SK-N-SH treated with all-trans-retinoic acid at 6 μM for 48 hours (cell line): Measurements from ENCODE around the gene ARHGEF12.

ENCODE experiments used
- ATAC-seq: fragments of 200-7000 bp; cut with Tn5 transposase; 3 replicates; pipeline ENCODE4 v1.9.1; 2020; ENCODE audit warnings: mild to moderate bottlenecking, moderate library complexity
- ARNTL ChIP-seq: fragments of 450-650 bp; formaldehyde crosslinking; IDR thresholded peaks from 2 replicates; pipeline ENCODE4 v1.5.0; 2020; ENCODE audit warnings: low read depth, mild to moderate bottlenecking, moderate library complexity, borderline replicate concordance
- BACH2 ChIP-seq: fragments of 250-450 bp; sonication (Bioruptor Pico); IDR thresholded peaks from 2 replicates; pipeline ENCODE4 v1.9.0; 2021; ENCODE audit warnings: mild to moderate bottlenecking, borderline replicate concordance
- CSDC2 ChIP-seq: fragments of 250-450 bp; sonication (Bioruptor Pico); IDR thresholded peaks from 2 replicates; pipeline ENCODE4 v1.5.0; 2020; ENCODE audit warnings: mild to moderate bottlenecking, moderate library complexity
- CSRNP3 ChIP-seq: fragments of 250-450 bp; sonication (Bioruptor Pico); IDR thresholded peaks from 2 replicates; pipeline ENCODE4 v1.5.1; 2021; ENCODE audit warnings: mild to moderate bottlenecking, moderate library complexity
- ESRRG ChIP-seq: fragments of 250-450 bp; sonication (Bioruptor Pico); IDR thresholded peaks from 2 replicates; pipeline ENCODE4 v1.6.1; 2021; ENCODE audit warnings: mild to moderate bottlenecking
- GLIS3 ChIP-seq: fragments of 250-450 bp; sonication (Bioruptor Pico); IDR thresholded peaks from 2 replicates; pipeline ENCODE4 v1.5.0; 2020; ENCODE audit warnings: mild to moderate bottlenecking, moderate library complexity
- ISL1 ChIP-seq: fragments of 250-450 bp; sonication (Bioruptor Pico); IDR thresholded peaks from 2 replicates; pipeline ENCODE4 v2.1.2; 2022; ENCODE audit warnings: mild to moderate bottlenecking, moderate library complexity
- OSR1 ChIP-seq: fragments of 250-450 bp; sonication (Bioruptor Pico); IDR thresholded peaks from 2 replicates; pipeline ENCODE4 v1.8.0; 2022; ENCODE audit warnings: moderate library complexity, mild to moderate bottlenecking, inconsistent platforms
- PATZ1 ChIP-seq: fragments of 250-450 bp; sonication (Bioruptor Pico); IDR thresholded peaks from 2 replicates; pipeline ENCODE4 v1.8.0; 2020; ENCODE audit warnings: mild to moderate bottlenecking, moderate library complexity, borderline replicate concordance
- POU6F1 ChIP-seq: fragments of 250-450 bp; sonication (Bioruptor Pico); IDR thresholded peaks from 2 replicates; pipeline ENCODE4 v1.8.0; 2021; ENCODE audit warnings: low read depth, mild to moderate bottlenecking, moderate library complexity, borderline replicate concordance
- PPARA ChIP-seq: fragments of 250-450 bp; sonication (Bioruptor Pico); IDR thresholded peaks from 2 replicates; pipeline ENCODE4 v1.5.0; 2020; ENCODE audit warnings: mild to moderate bottlenecking, borderline replicate concordance
- RARB ChIP-seq: fragments of 250-450 bp; sonication (Bioruptor Pico); IDR thresholded peaks from 2 replicates; pipeline ENCODE4 v1.8.0; 2021; ENCODE audit warnings: mild to moderate bottlenecking, moderate library complexity
- SNAI2 ChIP-seq: fragments of 250-450 bp; sonication (Bioruptor Pico); IDR thresholded peaks from 2 replicates; pipeline ENCODE4 v1.5.0; 2020; ENCODE audit warnings: mild to moderate bottlenecking, moderate library complexity
- TCF4 ChIP-seq: fragments of 250-450 bp; sonication (Bioruptor Pico); IDR thresholded peaks from 2 replicates; pipeline ENCODE4 v1.8.0; 2021; ENCODE audit warnings: mild to moderate bottlenecking, moderate library complexity, borderline replicate concordance
- TOX ChIP-seq: fragments of 250-450 bp; sonication (Bioruptor Pico); IDR thresholded peaks from 2 replicates; pipeline ENCODE4 v1.8.0; 2021; ENCODE audit warnings: mild to moderate bottlenecking, moderate library complexity, borderline replicate concordance
- TSHZ2 ChIP-seq: fragments of 250-450 bp; sonication (Bioruptor Pico); IDR thresholded peaks from 2 replicates; pipeline ENCODE4 v1.5.0; 2020; ENCODE audit warnings: mild to moderate bottlenecking, moderate library complexity
- ZC3H10 ChIP-seq: fragments of 250-450 bp; sonication (Bioruptor Pico); IDR thresholded peaks from 2 replicates; pipeline ENCODE4 v1.5.1; 2021; ENCODE audit warnings: mild to moderate bottlenecking, moderate library complexity
- ZFP3 ChIP-seq: fragments of 250-450 bp; sonication (Bioruptor Pico); IDR thresholded peaks from 2 replicates; pipeline ENCODE4 v1.5.0; 2020; ENCODE audit warnings: mild to moderate bottlenecking, moderate library complexity
- ZFP30 ChIP-seq: fragments of 450-650 bp; formaldehyde crosslinking; IDR thresholded peaks from 2 replicates; pipeline ENCODE4 v1.5.0; 2022; ENCODE audit warnings: mild to moderate bottlenecking, moderate library complexity
- ZNF565 ChIP-seq: fragments of 450-650 bp; formaldehyde crosslinking; conservative IDR thresholded peaks from 2 replicates; pipeline ENCODE4 v1.5.0; 2020; ENCODE audit warnings: low read depth, mild to moderate bottlenecking, moderate library complexity
- ZNF70 ChIP-seq: fragments of 450-650 bp; formaldehyde crosslinking; IDR thresholded peaks from 2 replicates; pipeline ENCODE4 v1.5.0; 2020; ENCODE audit warnings: mild to moderate bottlenecking, moderate library complexity
- ZNF8 ChIP-seq: fragments of 450-650 bp; formaldehyde crosslinking; IDR thresholded peaks from 2 replicates; pipeline ENCODE4 v1.5.0; 2020; ENCODE audit warnings: mild to moderate bottlenecking, moderate library complexity
- TF ChIP-seq, protein P1 (sequence below): fragments of 250-450 bp; sonication (Bioruptor Pico); IDR thresholded peaks from 2 replicates; pipeline ENCODE4 v1.5.1; 2020; ENCODE audit warnings: low read depth, mild to moderate bottlenecking, moderate library complexity

The ARHGEF12 gene

DNA sequence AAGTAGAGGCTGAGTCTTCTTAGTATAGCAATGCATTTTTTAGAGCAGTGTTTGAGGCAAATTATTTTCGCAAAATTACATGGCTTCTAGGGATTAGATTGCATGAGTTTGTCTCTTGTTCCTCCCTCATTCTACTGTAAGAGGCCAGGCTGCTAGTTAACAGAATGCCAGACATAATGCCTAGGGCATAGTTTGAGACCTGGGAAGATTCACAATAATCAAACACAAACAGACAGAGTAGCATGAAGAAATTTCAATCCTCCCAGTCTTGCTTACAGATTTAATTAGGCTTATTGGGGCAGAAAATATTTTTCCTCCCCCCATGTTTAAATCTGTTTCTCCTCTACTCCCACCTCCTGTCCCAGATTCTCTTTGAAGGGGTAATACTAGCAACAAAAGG is 48.3 kb downstream of the ARHGEF12 start (continued):
- TF ChIP-seq TSHZ2 = no peak
- no peak for TF ChIP-seq ZNF70 (CRISPR knock-in tag)
- TF ChIP-seq PPARA (CRISPR knock-in tag) = no peak
- 0 out of 2 replicates have a peak, but pooled peaks have one; percentile 25 for TF ChIP-seq TCF4

GRCh38 chr11:120385110-120385509 is 48.9 kb downstream of the ARHGEF12 start:
- ATAC-seq = no peak; the same call in 2 of the 3 replicates

DNA sequence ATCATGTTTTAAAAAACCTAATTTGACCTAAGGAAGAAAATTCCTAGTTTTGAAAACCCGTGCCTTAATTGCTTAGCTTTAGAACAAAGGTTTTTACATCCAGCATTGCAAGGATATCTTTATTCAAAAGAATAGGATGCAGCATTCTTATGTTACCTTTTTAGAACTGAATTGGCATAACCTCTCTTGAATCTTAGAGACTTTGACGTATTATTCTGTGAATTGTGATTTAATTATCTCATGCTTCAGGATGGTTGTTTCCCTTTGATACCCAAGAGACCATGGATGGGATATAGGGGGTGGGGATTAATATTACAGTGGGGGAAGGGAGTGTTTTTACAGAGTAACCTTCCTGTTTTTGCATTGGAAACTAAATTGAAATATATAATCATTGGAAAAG is 49.4 kb downstream of the ARHGEF12 start:
- no peak for TF ChIP-seq SNAI2
- TF ChIP-seq ESRRG (CRISPR knock-in tag) = 0 out of 2 replicates have a peak, but pooled peaks have one; percentile 30
- TF ChIP-seq POU6F1 (CRISPR knock-in tag) = no peak
- no peak for TF ChIP-seq ZFP3 (CRISPR knock-in tag)
- TF ChIP-seq ISL1 = no peak
- no peak for ATAC-seq

More at GRCh38 chr11:120385110-120385509, 48.9 kb downstream of the ARHGEF12 start:
- TF ChIP-seq ZFP30 (CRISPR knock-in tag) (no peak), RARB (no peak), ZNF565 (no peak), CSDC2 (no peak), GLIS3 (CRISPR knock-in tag) (no peak), ISL1 (no peak), TOX (no peak), ZFP3 (CRISPR knock-in tag) (no peak), ESRRG (CRISPR knock-in tag) (no peak), ARNTL (CRISPR knock-in tag) (no peak), PATZ1 (CRISPR knock-in tag) (no peak)
- TF ChIP-seq, protein P1, sequence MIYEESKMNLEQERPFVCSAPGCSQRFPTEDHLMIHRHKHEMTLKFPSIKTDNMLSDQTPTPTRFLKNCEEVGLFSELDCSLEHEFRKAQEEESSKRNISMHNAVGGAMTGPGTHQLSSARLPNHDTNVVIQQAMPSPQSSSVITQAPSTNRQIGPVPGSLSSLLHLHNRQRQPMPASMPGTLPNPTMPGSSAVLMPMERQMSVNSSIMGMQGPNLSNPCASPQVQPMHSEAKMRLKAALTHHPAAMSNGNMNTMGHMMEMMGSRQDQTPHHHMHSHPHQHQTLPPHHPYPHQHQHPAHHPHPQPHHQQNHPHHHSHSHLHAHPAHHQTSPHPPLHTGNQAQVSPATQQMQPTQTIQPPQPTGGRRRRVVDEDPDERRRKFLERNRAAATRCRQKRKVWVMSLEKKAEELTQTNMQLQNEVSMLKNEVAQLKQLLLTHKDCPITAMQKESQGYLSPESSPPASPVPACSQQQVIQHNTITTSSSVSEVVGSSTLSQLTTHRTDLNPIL (CRISPR knock-in tag) = no peak

- ATAC-seq = no peak
Observed at GRCh38 chr11:120386318-120386717, 50.1 kb downstream of the ARHGEF12 start.

More at GRCh38 chr11:120386318-120386717, 50.1 kb downstream of the ARHGEF12 start:
- TF ChIP-seq ZNF8 (CRISPR knock-in tag) = no peak
- no peak for TF ChIP-seq CSRNP3 (CRISPR knock-in tag)
- no peak for TF ChIP-seq BACH2 (CRISPR knock-in tag)
- no peak for TF ChIP-seq SNAI2
- no peak for TF ChIP-seq ZNF565
- no peak for TF ChIP-seq RARB
- TF ChIP-seq ESRRG (CRISPR knock-in tag) = no peak
- no peak for TF ChIP-seq TSHZ2
- no peak for TF ChIP-seq ZC3H10 (CRISPR knock-in tag)
- no peak for TF ChIP-seq PPARA (CRISPR knock-in tag)
- TF ChIP-seq OSR1 (CRISPR knock-in tag) = no peak
- TF ChIP-seq CSDC2 = no peak
- no peak for TF ChIP-seq ZFP3 (CRISPR knock-in tag)
- no peak for TF ChIP-seq ZNF70 (CRISPR knock-in tag)
